Thyroid gland (tissue), 4 donors: ENCODE measurements around the gene SYTL3. TPM values are rescaled to one million over a fixed set of nuclear protein-coding genes. Genes with fewer than 3 reads are reported as not detected.
A peak's percentile ranks its signal among the peaks of the same experiment; 100 is the strongest.
"Not testable (repeated sequence)": the region's sequence is repeated elsewhere in the genome, so short reads cannot be mapped to it uniquely, and the experiment has no call there.

Source experiments
- DNase-seq, 2 donors: peaks; one replicate each; pipeline ENCODE4 v3.0.0-alpha.2; 2019
- H3K27ac ChIP-seq, 3 donors: fragments of 200-600 bp; sonication (generic); 1 replicate in 2 of 3; 2 replicates in 1 of 3; pipeline ENCODE4 v1.5.1; 2016 to 2019; ENCODE audit warnings: mild to moderate bottlenecking in 1 of 3, moderate library complexity in 1 of 3
- H3K27me3 ChIP-seq: fragments of 200-600 bp; sonication (generic); one replicate; pipeline ENCODE4 v1.5.1; 2019
- H3K36me3 ChIP-seq, 2 donors: fragments of 200-600 bp; sonication (generic); one replicate each; pipeline ENCODE4 v1.5.1; 2016 to 2019
- H3K4me1 ChIP-seq, 2 donors: fragments of 200-600 bp; sonication (generic); one replicate each; pipeline ENCODE4 v1.5.1; 2017 to 2019
- H3K4me3 ChIP-seq, 3 donors: fragments of 200-600 bp; sonication (generic); replicated peaks in 1 of 3; 1 replicate in 2 of 3; 2 replicates in 1 of 3; pipeline ENCODE4 v1.5.1; 2016; ENCODE audit warnings: mild to moderate bottlenecking in 1 of 3
- H3K9me3 ChIP-seq: fragments of 200-600 bp; sonication (generic); one replicate; pipeline ENCODE4 v1.5.1; 2017
- CTCF ChIP-seq, 6 experiments: fragments of 200-600 bp in 3 of 6; fragments of 450-650 bp in 3 of 6; sonication (generic) in 3 of 6; IDR thresholded peaks; one replicate each; pipeline ENCODE4 v1.5.1; 2016 to 2019; ENCODE audit warnings: antibody characterized with exemption in 6 of 6, mild to moderate bottlenecking in 2 of 6, inconsistent platforms in 1 of 6, moderate library complexity in 1 of 6
- POLR2A ChIP-seq, 2 donors: fragments of 450-650 bp; IDR thresholded peaks; one replicate each; pipeline ENCODE4 v1.6.1; 2017; ENCODE audit warnings: antibody characterized with exemption in 2 of 2, mild to moderate bottlenecking in 2 of 2, moderate library complexity in 1 of 2
- WGBS, 2 donors: methylation state at CpG; one replicate each; pipeline ENCODE4 v1.1.5; 2017; 5-methylcytosine and 5-hydroxymethylcytosine counted together
- intact Hi-C: fragments of 100-400 bp; cut with DNase I; formaldehyde crosslinking; loops from one replicate; pipeline ENCODE4 v1.15.1; 2023
- total RNA-seq, 4 donors: library from RNA; depleted of rRNA; stranded (reverse); fragments of >200 nt; gene quantifications; one replicate each; pipeline ENCODE4 v1.2.3, GENCODE V29; 2016

Gene SYTL3
- total RNA-seq, 4 donors from 2014 or later, result 16.9 to 33.0 (median 24.4) TPM

- Histone ChIP-seq H3K27ac (no peak overlapping the region), H3K4me3 (no peak overlapping the region), H3K4me1 (peaks cover 3 to 12% of the 10 kb centered on the region in 2 donors), H3K9me3 (no peaks in the 10 kb centered on the region), H3K36me3 (no peaks in the 10 kb centered on the region), H3K27me3 (no peaks in the 10 kb centered on the region)
- no peak for TF ChIP-seq POLR2A (IDR thresholded peaks at IDR 0.05)
- no peak for TF ChIP-seq CTCF (IDR thresholded peaks at IDR 0.05)
- intact Hi-C loops, result no loop called here
- DNase-seq, result no peak
- WGBS, 2 donors, result 91 to 100% methylated on average over 2 of the region's 2 CpGs
Observed at GRCh38 chr6:158697811-158698210, 48.0 kb downstream of the SYTL3 start.

- no peaks in the 10 kb centered on the region for H3K9me3 ChIP-seq
- TF ChIP-seq POLR2A (IDR thresholded peaks at IDR 0.05) (no peak), CTCF (IDR thresholded peaks at IDR 0.05) (no peak)
- no peaks in the 10 kb centered on the region for H3K36me3 ChIP-seq
- peaks cover 0 to 9% of the 10 kb centered on the region in 2 donors for H3K4me1 ChIP-seq
- no peak overlapping the region for H3K27ac ChIP-seq
- H3K4me3 ChIP-seq, result no peak overlapping the region
- no peaks in the 10 kb centered on the region for H3K27me3 ChIP-seq
- intact Hi-C loops, result no loop called here
- 96 to 98% methylated on average over 7 to 8 of the region's 8 CpGs for WGBS, 2 donors
- no peak for DNase-seq
Observed at GRCh38 chr6:158698931-158699330, 49.1 kb downstream of the SYTL3 start.

GRCh38 chr6:158701268-158701667, 51.4 kb downstream of the SYTL3 start:
- not testable (repeated sequence) for H3K27me3 ChIP-seq, DNase-seq, H3K27ac ChIP-seq, H3K36me3 ChIP-seq, H3K9me3 ChIP-seq, H3K4me3 ChIP-seq
- WGBS, 2 donors, result 90 to 95% methylated on average over 3 of the region's 3 CpGs
- H3K4me1 ChIP-seq, result peaks cover 17 to 26% of the 10 kb centered on the region in 2 donors
- intact Hi-C loops, result loop anchor here (5.0 to 10.0 kb wide), 2 partner anchors 164 to 271 kb away; no protein-coding TSS in a partner anchor

- intact Hi-C loops, result loop anchor here (5.0 to 10.0 kb wide), 2 partner anchors 162 to 269 kb away; no protein-coding TSS in a partner anchor
- TF ChIP-seq POLR2A (IDR thresholded peaks at IDR 0.05), result no peak
- no peak for TF ChIP-seq CTCF (IDR thresholded peaks at IDR 0.05)
- no peak overlapping the region for H3K4me3 ChIP-seq
- 90 to 96% methylated on average over 14 of the region's 14 CpGs for WGBS, 2 donors
- H3K9me3 ChIP-seq, result no peaks in the 10 kb centered on the region
- H3K27me3 ChIP-seq, result no peaks in the 10 kb centered on the region
- H3K27ac ChIP-seq, result peak overlapping the region; percentile 85 to 92 (median 91)
- no peak for DNase-seq
- H3K36me3 ChIP-seq, result no peaks in the 10 kb centered on the region
- H3K4me1 ChIP-seq, result peaks cover 37 to 41% of the 10 kb centered on the region in 2 donors
Observed at GRCh38 chr6:158703111-158703836, 53.4 kb downstream of the SYTL3 start.

GRCh38 chr6:158703837-158704822, 54.3 kb downstream of the SYTL3 start:
- Histone ChIP-seq H3K27me3 (no peaks in the 10 kb centered on the region), H3K36me3 (no peaks in the 10 kb centered on the region), H3K9me3 (no peaks in the 10 kb centered on the region), H3K27ac (peak overlapping the region; percentile 85 to 92 (median 91)), H3K4me3 (peak overlapping the region in 1 of 3 donors; percentile 13), H3K4me1 (peaks cover 46 to 50% of the 10 kb centered on the region in 2 donors)
- peak; percentile 86 to 90 for DNase-seq
- TF ChIP-seq CTCF (IDR thresholded peaks at IDR 0.05) (peak; percentile 90 to 100 (median 96)), POLR2A (IDR thresholded peaks at IDR 0.05) (peak in 1 of 2 donors; percentile 53)
- intact Hi-C loops, result loop anchor here (5.0 to 10.0 kb wide), 2 partner anchors 161 to 268 kb away; no protein-coding TSS in a partner anchor
- 14 to 16% methylated on average over 27 to 29 of the region's 42 CpGs for WGBS, 2 donors
